ENCODE measurements around the gene SAFB. TPM values are rescaled to one million over a fixed set of nuclear protein-coding genes. Genes with fewer than 3 reads are reported as not detected.

SAFB gene
- total and polyA plus RNA-seq, 2 of the 4 experiments (the other 2 are of a cell fraction) = 18.5 to 41.2 TPM

- Histone ChIP-seq H4K8ac (ENCODE audit: low read depth in 2 of 2, low read length in 2 of 2) (peak overlapping the region in 1 of 2 experiments; percentile 8; a peak in 1 of 4 replicates), H2BK15ac (ENCODE audit: low read depth, low read length) (no peak overlapping the region), H3K9ac (ENCODE audit: low read depth, low read length) (no peak overlapping the region), H3K56ac (ENCODE audit: extremely low read depth, insufficient read depth, low read length) (no peak overlapping the region), H2AK5ac (ENCODE audit: low read depth, low read length) (no peak overlapping the region), H3K4me3 (ENCODE audit: insufficient read depth, low read depth, low read length) (no peak overlapping the region), H2AFZ (replicated peaks; ENCODE audit: low read length, poor library complexity) (no peak overlapping the region), H3K18ac (ENCODE audit: low read depth, low read length) (no peak overlapping the region), H3K27ac (ENCODE audit: insufficient read depth, low read length) (peak overlapping the region; percentile 22; the same call in 1 of the 2 replicates), H3K27me3 (ENCODE audit: control insufficient read depth, insufficient read depth, low read length) (no peaks in the 10 kb centered on the region), H3K4me2 (ENCODE audit: low read depth, low read length) (no peak overlapping the region), H3K23ac (ENCODE audit: low read depth, low read length) (peak overlapping the region; percentile 12; the same call in 1 of the 2 replicates), H3K4me1 (ENCODE audit: control insufficient read depth, insufficient read depth, low read length) (peaks cover 20% of the 10 kb centered on the region), H3K36me3 (ENCODE audit: control insufficient read depth, insufficient read depth, low read length) (peaks cover 45% of the 10 kb centered on the region), H2BK20ac (ENCODE audit: low read depth, low read length) (no peak overlapping the region), H2BK5ac (ENCODE audit: low read depth, low read length, poor library complexity, severe bottlenecking) (peak overlapping the region; percentile 25), H3K9me1 (ENCODE audit: insufficient read depth, low read length) (peaks cover 17% of the 10 kb centered on the region), H3K9me3 (ENCODE audit: control insufficient read depth, insufficient read depth, low read length) (no peaks in the 10 kb centered on the region), H3K4ac (ENCODE audit: low read depth, low read length) (no peak overlapping the region; the same call in 1 of the 2 replicates), H3K79me1 (ENCODE audit: low read depth in 1 of 2, low read length in 2 of 2) (peaks cover 0 to 71% of the 10 kb centered on the region in 2 experiments; a peak in 3 of 4 replicates), H3K14ac (replicated peaks; ENCODE audit: low read depth, low read length) (no peak overlapping the region), H4K5ac (ENCODE audit: low read depth, low read length) (no peak overlapping the region), H2AK9ac (replicated peaks; ENCODE audit: low read depth, low read length, poor library complexity) (peak overlapping the region; percentile 52), H4K20me1 (ENCODE audit: insufficient read depth, low read length) (peaks cover 94% of the 10 kb centered on the region), H4K91ac (ENCODE audit: insufficient read depth, low read depth, low read length) (no peak overlapping the region), H2BK120ac (ENCODE audit: low read depth, low read length) (no peak overlapping the region)
- intact Hi-C loops (cut with micrococcal nuclease) = no loop called here
- in situ Hi-C loops (cut with MboI; ENCODE audit: low sequenced_read_pairs) = no loop called here
- POLR2A ChIA-PET (ENCODE audit: unreplicated experiment) = no interaction called here
- dilution Hi-C loops (cut with HindIII; ENCODE audit: low sequenced_read_pairs, unreplicated experiment) = no loop called here
- CTCF ChIA-PET = interaction anchor here (0.6 kb wide), 1 partner anchor 133 kb away, joined by 3 read pairs; no protein-coding TSS in a partner anchor
- 67% methylated on average over 3 of the region's 6 CpGs; no CpG with 5 or more reads in 1 of the 2 experiments for WGBS, 2 experiments (ENCODE audit: extremely low coverage in 2 of 2, insufficient read length in 1 of 2)
- BruUV-seq (replicated peaks) = no TSS peak
- peak; percentile 53; the same call in 1 of the 2 replicates for TF ChIP-seq BHLHE40 (IDR thresholded peaks at IDR 0.05; ENCODE audit: low read depth, low read length)
- no peak for TF ChIP-seq FOS (IDR thresholded peaks at IDR 0.05; ENCODE audit: low read depth, low read length)
- TF ChIP-seq MAFK (IDR thresholded peaks at IDR 0.05; ENCODE audit: low read depth, low read length) = no peak
- TF ChIP-seq, protein P1, sequence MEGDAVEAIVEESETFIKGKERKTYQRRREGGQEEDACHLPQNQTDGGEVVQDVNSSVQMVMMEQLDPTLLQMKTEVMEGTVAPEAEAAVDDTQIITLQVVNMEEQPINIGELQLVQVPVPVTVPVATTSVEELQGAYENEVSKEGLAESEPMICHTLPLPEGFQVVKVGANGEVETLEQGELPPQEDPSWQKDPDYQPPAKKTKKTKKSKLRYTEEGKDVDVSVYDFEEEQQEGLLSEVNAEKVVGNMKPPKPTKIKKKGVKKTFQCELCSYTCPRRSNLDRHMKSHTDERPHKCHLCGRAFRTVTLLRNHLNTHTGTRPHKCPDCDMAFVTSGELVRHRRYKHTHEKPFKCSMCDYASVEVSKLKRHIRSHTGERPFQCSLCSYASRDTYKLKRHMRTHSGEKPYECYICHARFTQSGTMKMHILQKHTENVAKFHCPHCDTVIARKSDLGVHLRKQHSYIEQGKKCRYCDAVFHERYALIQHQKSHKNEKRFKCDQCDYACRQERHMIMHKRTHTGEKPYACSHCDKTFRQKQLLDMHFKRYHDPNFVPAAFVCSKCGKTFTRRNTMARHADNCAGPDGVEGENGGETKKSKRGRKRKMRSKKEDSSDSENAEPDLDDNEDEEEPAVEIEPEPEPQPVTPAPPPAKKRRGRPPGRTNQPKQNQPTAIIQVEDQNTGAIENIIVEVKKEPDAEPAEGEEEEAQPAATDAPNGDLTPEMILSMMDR (conservative IDR thresholded peaks at IDR 0.05; ENCODE audit: low read depth, low read length) = no peak
- TF ChIP-seq RCOR1 (IDR thresholded peaks at IDR 0.05; ENCODE audit: insufficient replicate concordance, low read length) = no peak
- no peak for TF ChIP-seq SMC3 (IDR thresholded peaks at IDR 0.05; ENCODE audit: low read depth, low read length)
- TF ChIP-seq, protein P2, sequence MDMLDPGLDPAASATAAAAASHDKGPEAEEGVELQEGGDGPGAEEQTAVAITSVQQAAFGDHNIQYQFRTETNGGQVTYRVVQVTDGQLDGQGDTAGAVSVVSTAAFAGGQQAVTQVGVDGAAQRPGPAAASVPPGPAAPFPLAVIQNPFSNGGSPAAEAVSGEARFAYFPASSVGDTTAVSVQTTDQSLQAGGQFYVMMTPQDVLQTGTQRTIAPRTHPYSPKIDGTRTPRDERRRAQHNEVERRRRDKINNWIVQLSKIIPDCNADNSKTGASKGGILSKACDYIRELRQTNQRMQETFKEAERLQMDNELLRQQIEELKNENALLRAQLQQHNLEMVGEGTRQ (IDR thresholded peaks at IDR 0.05; ENCODE audit: low read depth, low read length) = peak; percentile 69; the same call in 1 of the 2 replicates
- TF ChIP-seq MXI1 (IDR thresholded peaks at IDR 0.05; ENCODE audit: borderline replicate concordance, low read depth, low read length) = no peak
- TF ChIP-seq CEBPB (IDR thresholded peaks at IDR 0.05; ENCODE audit: low read depth, low read length) = no peak
- TF ChIP-seq RFX5 (IDR thresholded peaks at IDR 0.05; ENCODE audit: low read depth, low read length) = no peak
- TF ChIP-seq CHD1 (IDR thresholded peaks at IDR 0.05; ENCODE audit: low read depth, low read length) = no peak
- TF ChIP-seq ELK1 (IDR thresholded peaks at IDR 0.05; ENCODE audit: borderline replicate concordance, low read depth, low read length) = no peak
- no peak for TF ChIP-seq RAD21 (IDR thresholded peaks at IDR 0.05; ENCODE audit: low read length)
- no peak for ATAC-seq (ENCODE audit: low read depth)
- DNase-seq = peak; percentile 72
Observed at GRCh38 chr19:5627395-5627904, 4.6 kb downstream of the SAFB start.
